Keratinocyte (primary cell): Measurements from ENCODE around the gene NFATC2. TPM values are rescaled to one million over a fixed set of nuclear protein-coding genes. Genes with fewer than 3 reads are reported as not detected.

Experiments
- DNase-seq: peaks from one replicate; pipeline ENCODE4 v3.0.0-alpha.2; 2011; ENCODE audit warnings: low read depth, missing footprints, low spot score
- FAIRE-seq: peaks from 2 replicates; lab custom pipeline; 2011; peaks lifted over from hg19 to GRCh38; lab: Jason Lieb, UNC
- H2AFZ ChIP-seq: 2 replicates; pipeline ENCODE4 v1.6.0; 2012; ENCODE audit warnings: low read length, control low read depth, inconsistent platforms; ENCODE audit not compliant: control insufficient read depth
- H3K27ac ChIP-seq: 2 replicates; pipeline ENCODE4 v1.5.1; 2011; ENCODE audit warnings: low read length; ENCODE audit not compliant: control insufficient read depth, insufficient read depth
- H3K27me3 ChIP-seq: 3 replicates; pipeline ENCODE4 v1.6.0; 2011; ENCODE audit warnings: low read length; ENCODE audit not compliant: control insufficient read depth, insufficient read depth; ENCODE audit errors: extremely low read depth
- H3K36me3 ChIP-seq, 2 experiments: 2 replicates in 1 of 2; 3 replicates in 1 of 2; pipeline ENCODE4 v1.5.1; 2011; ENCODE audit warnings: low read length in 2 of 2, mild to moderate bottlenecking in 1 of 2; ENCODE audit not compliant: control insufficient read depth in 2 of 2, insufficient read depth in 2 of 2; ENCODE audit errors: extremely low read depth in 1 of 2
- H3K4me1 ChIP-seq: 3 replicates; pipeline ENCODE4 v1.5.1; 2011; ENCODE audit warnings: low read length; ENCODE audit not compliant: control insufficient read depth, insufficient read depth; ENCODE audit errors: extremely low read depth
- H3K4me2 ChIP-seq: 3 replicates; pipeline ENCODE4 v1.6.0; 2011; ENCODE audit warnings: low read depth, low read length; ENCODE audit not compliant: control insufficient read depth, insufficient read depth; ENCODE audit errors: extremely low read depth
- H3K4me3 ChIP-seq, 3 experiments: fragments of 200-600 bp in 1 of 3; sonication (generic) in 1 of 3; 2 replicates in 2 of 3; 3 replicates in 1 of 3; pipeline ENCODE4 v1.5.1; 2011 to 2016; ENCODE audit warnings: low read length in 3 of 3, mild to moderate bottlenecking in 3 of 3, control low read depth in 2 of 3, inconsistent platforms in 1 of 3, low read depth in 1 of 3, mixed read lengths in 1 of 3, mixed run types in 1 of 3, moderate library complexity in 1 of 3; ENCODE audit not compliant: control insufficient read depth in 2 of 3, insufficient read depth in 2 of 3; ENCODE audit errors: extremely low read depth in 1 of 3
- H3K79me2 ChIP-seq: 2 replicates; pipeline ENCODE4 v1.6.0; 2012; ENCODE audit warnings: low read length; ENCODE audit not compliant: control insufficient read depth, insufficient read depth
- H3K9ac ChIP-seq: 3 replicates; pipeline ENCODE4 v1.6.0; 2011; ENCODE audit warnings: low read length; ENCODE audit not compliant: control insufficient read depth, insufficient read depth; ENCODE audit errors: extremely low read depth
- H3K9me1 ChIP-seq: 3 replicates; pipeline ENCODE4 v1.6.0; 2011; ENCODE audit warnings: low read length; ENCODE audit not compliant: control insufficient read depth, insufficient read depth; ENCODE audit errors: extremely low read depth
- H3K9me3 ChIP-seq: 2 replicates; pipeline ENCODE4 v1.5.1; 2012; ENCODE audit warnings: low read depth, low read length; ENCODE audit not compliant: control insufficient read depth
- H4K20me1 ChIP-seq: 3 replicates; pipeline ENCODE4 v1.6.0; 2011; ENCODE audit warnings: low read length; ENCODE audit not compliant: control insufficient read depth, insufficient read depth; ENCODE audit errors: extremely low read depth
- CTCF ChIP-seq, 3 experiments: IDR thresholded peaks in 1 of 3; conservative IDR thresholded peaks in 1 of 3; optimal IDR thresholded peaks in 1 of 3; 2 replicates in 2 of 3; 3 replicates in 1 of 3; pipeline versions ENCODE3 to v1.5.1; 2011; ENCODE audit warnings: low read length in 3 of 3, mild to moderate bottlenecking in 3 of 3, moderate library complexity in 2 of 3, control low read depth in 1 of 3, inconsistent platforms in 1 of 3; ENCODE audit not compliant: insufficient read depth in 2 of 3; ENCODE audit errors: extremely low read depth in 1 of 3
- EZH2 ChIP-seq: IDR thresholded peaks from one replicate; pipeline ENCODE4 v1.6.1; 2012; ENCODE audit warnings: inconsistent platforms, mild to moderate bottlenecking, low read length, moderate library complexity
- dilution Hi-C: fragments of 300-500 bp; cut with MboI; formaldehyde crosslinking; loops from one replicate; pipeline ENCODE4 v1.7.0; 2020; ENCODE audit warnings: low sequenced_read_pairs; ENCODE audit not compliant: extremely low pct_ligation_motif_present
- polyA plus RNA-seq, 5 experiments: library from polyadenylated mRNA; depleted of rRNA in 3 of 5; stranded (reverse) in 3 of 5; stranded (forward) in 1 of 5; unstranded in 1 of 5; fragments of >200 nt; gene quantifications; 1 replicate in 1 of 5; 2 replicates in 3 of 5; 3 replicates in 1 of 5; pipeline versions ENCODE4 v1.2.1 to v1.2.3, GENCODE V29; 2011 to 2012; ENCODE audit warnings: missing spikeins in 2 of 5, low read depth in 1 of 5, low replicate concordance in 1 of 5

The NFATC2 gene
- polyA plus RNA-seq, 1 donor (not counting 4 experiments of a cell fraction or from before 2014, with no cell fraction given): 0.05 TPM

GRCh38 chr20:51490635-51491034 is 51.9 kb downstream of the NFATC2 start:
- FAIRE-seq (no peak), DNase-seq (no peak)
- H4K20me1 ChIP-seq: no peaks in the 10 kb centered on the region
- dilution Hi-C loops: no loop called here
- no peaks in the 10 kb centered on the region for H3K36me3 ChIP-seq
- no peak overlapping the region for H3K4me2 ChIP-seq
- H3K4me1 ChIP-seq: peaks cover 14% of the 10 kb centered on the region
- H3K27ac ChIP-seq: no peak overlapping the region
- H3K9ac ChIP-seq: no peak overlapping the region
- no peaks in the 10 kb centered on the region for H3K9me3 ChIP-seq
- peaks cover 37% of the 10 kb centered on the region for H3K27me3 ChIP-seq
- no peak overlapping the region for H2AFZ ChIP-seq
- H3K79me2 ChIP-seq: no peaks in the 10 kb centered on the region
- no peaks in the 10 kb centered on the region for H3K9me1 ChIP-seq
- TF ChIP-seq CTCF (optimal IDR thresholded peaks at IDR 0.05 in 1 of 3, IDR thresholded peaks at IDR 0.05 in 1 of 3, conservative IDR thresholded peaks at IDR 0.05 in 1 of 3; ENCODE audit: extremely low read depth in 1 of 3, insufficient read depth in 2 of 3, low read length in 3 of 3) (no peak), EZH2 (no peak)
- no peak overlapping the region for H3K4me3 ChIP-seq

GRCh38 chr20:51489611-51490010 is 52.9 kb downstream of the NFATC2 start:
- Histone ChIP-seq H3K27ac (no peak overlapping the region), H3K9me1 (no peaks in the 10 kb centered on the region), H3K9ac (no peak overlapping the region), H2AFZ (no peak overlapping the region), H3K36me3 (no peaks in the 10 kb centered on the region), H3K27me3 (peaks cover 35% of the 10 kb centered on the region), H3K4me3 (no peak overlapping the region), H4K20me1 (no peaks in the 10 kb centered on the region), H3K4me2 (no peak overlapping the region), H3K9me3 (no peaks in the 10 kb centered on the region), H3K79me2 (no peaks in the 10 kb centered on the region), H3K4me1 (peaks cover 14% of the 10 kb centered on the region)
- TF ChIP-seq CTCF (optimal IDR thresholded peaks at IDR 0.05 in 1 of 3, IDR thresholded peaks at IDR 0.05 in 1 of 3, conservative IDR thresholded peaks at IDR 0.05 in 1 of 3; ENCODE audit: extremely low read depth in 1 of 3, insufficient read depth in 2 of 3, low read length in 3 of 3) (no peak), EZH2 (no peak)
- dilution Hi-C loops: no loop called here
- no peak for DNase-seq
- no peak for FAIRE-seq
